ENCODE results near the gene VAMP3.

VAMP3 gene

GRCh38 chr1:7770997-7771822 lies at the start of gene VAMP3:
TSS of gene VAMP3 (plus strand) at chr1:7771296. CDS start at chr1:7771384, 88 bp downstream.
- FAIRE-seq = peak; percentile 51
- peak; percentile 83 for DNase-seq (ENCODE audit: insufficient read length, low spot score)

GRCh38 chr1:7721940-7722669 lies 49.0 kb upstream of the VAMP3 start:
- DNase-seq (ENCODE audit: insufficient read length, low spot score) (no peak), FAIRE-seq (no peak)

- FAIRE-seq (no peak), DNase-seq (ENCODE audit: insufficient read length, low spot score) (no peak)
These were observed 48.5 kb upstream of the VAMP3 start for GRCh38 chr1:7722670-7723012.

GRCh38 chr1:7726623-7727022 lies 44.5 kb upstream of the VAMP3 start:
- no peak for DNase-seq (ENCODE audit: insufficient read length, low spot score)
- no peak for FAIRE-seq

GRCh38 chr1:7727809-7728471 lies 43.2 kb upstream of the VAMP3 start:
- DNase-seq (ENCODE audit: insufficient read length, low spot score) (no peak), FAIRE-seq (no peak)

- DNase-seq (ENCODE audit: insufficient read length, low spot score) = no peak
- FAIRE-seq = peak; percentile 33
These were observed 41.3 kb upstream of the VAMP3 start for GRCh38 chr1:7729761-7730160.

- FAIRE-seq (no peak), DNase-seq (ENCODE audit: insufficient read length, low spot score) (no peak)
These were observed 38.8 kb upstream of the VAMP3 start for GRCh38 chr1:7732331-7732730.

GRCh38 chr1:7733276-7733675 lies 37.8 kb upstream of the VAMP3 start:
- FAIRE-seq (no peak), DNase-seq (ENCODE audit: insufficient read length, low spot score) (no peak)

- no peak for FAIRE-seq
These were observed 33.1 kb upstream of the VAMP3 start for GRCh38 chr1:7738044-7738443.

GRCh38 chr1:7743346-7743745 lies 27.8 kb upstream of the VAMP3 start:
- FAIRE-seq (no peak), DNase-seq (ENCODE audit: insufficient read length, low spot score) (no peak)

More at GRCh38 chr1:7738044-7738443, 33.1 kb upstream of the VAMP3 start:
- no peak for DNase-seq (ENCODE audit: insufficient read length, low spot score)

GRCh38 chr1:7744882-7745281 lies 26.2 kb upstream of the VAMP3 start:
- FAIRE-seq (no peak), DNase-seq (ENCODE audit: insufficient read length, low spot score) (no peak)

GRCh38 chr1:7745783-7746182 lies 25.3 kb upstream of the VAMP3 start:
- DNase-seq (ENCODE audit: insufficient read length, low spot score) (no peak), FAIRE-seq (no peak)

- FAIRE-seq = no peak
- no peak for DNase-seq (ENCODE audit: insufficient read length, low spot score)
These were observed 23.5 kb upstream of the VAMP3 start for GRCh38 chr1:7747605-7748004.

GRCh38 chr1:7749126-7749525 lies 22.0 kb upstream of the VAMP3 start:
- FAIRE-seq = no peak

GRCh38 chr1:7751174-7751573 lies 19.9 kb upstream of the VAMP3 start:
- FAIRE-seq = no peak
- DNase-seq (ENCODE audit: insufficient read length, low spot score) = no peak

More at GRCh38 chr1:7749126-7749525, 22.0 kb upstream of the VAMP3 start:
- no peak for DNase-seq (ENCODE audit: insufficient read length, low spot score)

- peak; percentile 41 for DNase-seq (ENCODE audit: insufficient read length, low spot score)
- no peak for FAIRE-seq
These were observed 18.3 kb upstream of the VAMP3 start for GRCh38 chr1:7752512-7753417.

GRCh38 chr1:7753641-7754040 lies 17.5 kb upstream of the VAMP3 start:
- FAIRE-seq = no peak
- DNase-seq (ENCODE audit: insufficient read length, low spot score) = no peak

- FAIRE-seq = no peak
These were observed 16.9 kb upstream of the VAMP3 start for GRCh38 chr1:7754234-7754633.

GRCh38 chr1:7755448-7755847 lies 15.6 kb upstream of the VAMP3 start:
- no peak for DNase-seq (ENCODE audit: insufficient read length, low spot score)
- FAIRE-seq = no peak

More at GRCh38 chr1:7754234-7754633, 16.9 kb upstream of the VAMP3 start:
- DNase-seq (ENCODE audit: insufficient read length, low spot score) = no peak

GRCh38 chr1:7760245-7760644 lies 10.9 kb upstream of the VAMP3 start:
- DNase-seq (ENCODE audit: insufficient read length, low spot score) (no peak), FAIRE-seq (no peak)

Measured in HTR-8/SVneo (cell line).